Astrocyte (in vitro differentiated cells and primary cell): Measurements from ENCODE around the gene PTPN3. TPM values are rescaled to one million over a fixed set of nuclear protein-coding genes. Genes with fewer than 3 reads are reported as not detected.
A peak's percentile ranks its signal among the peaks of the same experiment; 100 is the strongest.

Experiments used
- DNase-seq: peaks from one replicate; pipeline ENCODE4 v3.0.0-alpha.2; 2010; ENCODE audit warnings: low read depth
- FAIRE-seq: peaks from 2 replicates; lab custom pipeline; 2011; peaks lifted over from hg19 to GRCh38; lab: Jason Lieb, UNC
- H2AFZ ChIP-seq: 2 replicates; pipeline ENCODE4 v1.6.0; 2012; ENCODE audit warnings: low read depth, low read length, inconsistent platforms
- H3K27ac ChIP-seq: 2 replicates; pipeline ENCODE4 v1.5.1; 2011; ENCODE audit warnings: low read depth, low read length, inconsistent platforms
- H3K27me3 ChIP-seq: 2 replicates; pipeline ENCODE4 v1.6.0; 2011; ENCODE audit warnings: low read length, inconsistent platforms; ENCODE audit not compliant: insufficient read depth
- H3K36me3 ChIP-seq: 2 replicates; pipeline ENCODE4 v1.5.1; 2011; ENCODE audit warnings: low read length, inconsistent platforms; ENCODE audit not compliant: insufficient read depth
- H3K4me1 ChIP-seq: 2 replicates; pipeline ENCODE4 v1.5.1; 2011; ENCODE audit warnings: low read length, inconsistent platforms; ENCODE audit not compliant: insufficient read depth
- H3K4me2 ChIP-seq: 2 replicates; pipeline ENCODE4 v1.6.0; 2012; ENCODE audit warnings: low read length, inconsistent platforms
- H3K4me3 ChIP-seq: 2 replicates; pipeline ENCODE4 v1.5.1; 2011; ENCODE audit warnings: low read depth, mild to moderate bottlenecking, low read length, inconsistent platforms; ENCODE audit not compliant: insufficient read depth
- H3K79me2 ChIP-seq: 2 replicates; pipeline ENCODE4 v1.6.0; 2012; ENCODE audit warnings: mild to moderate bottlenecking, low read length, inconsistent platforms; ENCODE audit not compliant: insufficient read depth
- H3K9ac ChIP-seq: 2 replicates; pipeline ENCODE4 v1.6.0; 2012; ENCODE audit warnings: mild to moderate bottlenecking, low read length, inconsistent platforms
- H3K9me3 ChIP-seq: 2 replicates; pipeline ENCODE4 v1.5.1; 2012; ENCODE audit warnings: low read depth, mild to moderate bottlenecking, low read length, inconsistent platforms; ENCODE audit not compliant: insufficient read depth
- H4K20me1 ChIP-seq: 2 replicates; pipeline ENCODE4 v1.6.0; 2012; ENCODE audit warnings: low read length, inconsistent platforms; ENCODE audit not compliant: insufficient read depth
- H3K27ac Mint-ChIP-seq: one replicate; pipeline ENCODE4 v1.8.0; 2021; ENCODE audit warnings: mild to moderate bottlenecking, mixed read lengths; ENCODE audit not compliant: unreplicated experiment
- H3K27me3 Mint-ChIP-seq: one replicate; pipeline ENCODE4 v1.8.0; 2021; ENCODE audit warnings: low read depth, mixed read lengths; ENCODE audit not compliant: unreplicated experiment
- H3K36me3 Mint-ChIP-seq: one replicate; pipeline ENCODE4 v1.8.0; 2021; ENCODE audit warnings: low read depth, mixed read lengths; ENCODE audit not compliant: unreplicated experiment
- H3K4me1 Mint-ChIP-seq: one replicate; pipeline ENCODE4 v1.8.0; 2021; ENCODE audit warnings: low read depth, mixed read lengths; ENCODE audit not compliant: unreplicated experiment
- H3K4me3 Mint-ChIP-seq: one replicate; pipeline ENCODE4 v1.8.0; 2021; ENCODE audit warnings: mild to moderate bottlenecking, moderate library complexity, mixed read lengths; ENCODE audit not compliant: unreplicated experiment
- H3K9me3 Mint-ChIP-seq: one replicate; pipeline ENCODE4 v1.8.0; 2021; ENCODE audit warnings: mild to moderate bottlenecking, mixed read lengths; ENCODE audit not compliant: unreplicated experiment
- CTCF ChIP-seq: IDR thresholded peaks from 2 replicates; pipeline ENCODE4 v1.5.1; 2011; ENCODE audit warnings: low read depth, mild to moderate bottlenecking, inconsistent platforms, low read length, moderate library complexity; ENCODE audit not compliant: insufficient read depth
- EZH2 ChIP-seq: IDR thresholded peaks from 2 replicates; pipeline ENCODE4 v1.6.1; 2012; ENCODE audit warnings: mild to moderate bottlenecking, low read length, inconsistent platforms; ENCODE audit not compliant: insufficient read depth
- total RNA-seq: library from RNA; stranded (reverse); gene quantifications from 2 replicates; pipeline ENCODE4 v1.2.1, GENCODE V29; 2021

Gene PTPN3
- total RNA-seq, 1 donor from 2014 or later: 1.1 TPM

GRCh38 chr9:109382182-109382581, 115.9 kb downstream of the PTPN3 start:
- Histone ChIP-seq H3K9ac (no peak overlapping the region), H3K4me3 (no peak overlapping the region), H3K27me3 (no peaks in the 10 kb centered on the region), H3K27ac (no peak overlapping the region), H3K36me3 (no peaks in the 10 kb centered on the region), H3K9me3 (no peaks in the 10 kb centered on the region), H3K79me2 (no peaks in the 10 kb centered on the region), H2AFZ (no peak overlapping the region), H3K4me2 (no peak overlapping the region), H4K20me1 (no peaks in the 10 kb centered on the region), H3K4me1 (peaks cover 14% of the 10 kb centered on the region)
- peaks cover 15% of the 10 kb centered on the region for H3K4me1 Mint-ChIP-seq
- peaks cover 8% of the 10 kb centered on the region for H3K36me3 Mint-ChIP-seq
- H3K9me3 Mint-ChIP-seq: peaks cover 8% of the 10 kb centered on the region
- H3K27me3 Mint-ChIP-seq: peaks cover 14% of the 10 kb centered on the region
- no peak overlapping the region for H3K27ac Mint-ChIP-seq
- H3K4me3 Mint-ChIP-seq: no peak overlapping the region
- FAIRE-seq (no peak), DNase-seq (no peak)
- no peak for TF ChIP-seq EZH2
- TF ChIP-seq CTCF: no peak

GRCh38 chr9:109381011-109381729, 116.9 kb downstream of the PTPN3 start:
- peak overlapping the region; percentile 50 for H3K27ac Mint-ChIP-seq
- Histone ChIP-seq H3K27ac (no peak overlapping the region), H3K4me3 (no peak overlapping the region), H3K9me3 (no peaks in the 10 kb centered on the region), H2AFZ (no peak overlapping the region), H3K4me2 (peak overlapping the region; percentile 21), H3K9ac (no peak overlapping the region), H3K36me3 (no peaks in the 10 kb centered on the region), H3K79me2 (no peaks in the 10 kb centered on the region), H4K20me1 (no peaks in the 10 kb centered on the region), H3K4me1 (peaks cover 14% of the 10 kb centered on the region), H3K27me3 (no peaks in the 10 kb centered on the region)
- peaks cover 8% of the 10 kb centered on the region for H3K9me3 Mint-ChIP-seq
- peaks cover 4% of the 10 kb centered on the region for H3K27me3 Mint-ChIP-seq
- FAIRE-seq (no peak), DNase-seq (peak; percentile 59)
- H3K36me3 Mint-ChIP-seq: peaks cover 2% of the 10 kb centered on the region
- TF ChIP-seq CTCF (no peak), EZH2 (no peak)
- H3K4me3 Mint-ChIP-seq: no peak overlapping the region
- peaks cover 15% of the 10 kb centered on the region for H3K4me1 Mint-ChIP-seq

- Mint-ChIP-seq H3K27ac (no peak overlapping the region), H3K36me3 (peaks cover 2% of the 10 kb centered on the region), H3K4me3 (no peak overlapping the region), H3K27me3 (peaks cover 6% of the 10 kb centered on the region), H3K9me3 (peaks cover 5% of the 10 kb centered on the region), H3K4me1 (peaks cover 15% of the 10 kb centered on the region)
- Histone ChIP-seq H3K4me1 (peaks cover 14% of the 10 kb centered on the region), H3K4me2 (no peak overlapping the region), H3K9ac (no peak overlapping the region), H3K36me3 (no peaks in the 10 kb centered on the region), H3K79me2 (no peaks in the 10 kb centered on the region), H4K20me1 (no peaks in the 10 kb centered on the region), H3K27me3 (peaks cover 2% of the 10 kb centered on the region), H2AFZ (no peak overlapping the region), H3K9me3 (no peaks in the 10 kb centered on the region), H3K27ac (no peak overlapping the region), H3K4me3 (no peak overlapping the region)
- TF ChIP-seq EZH2: no peak
- no peak for TF ChIP-seq CTCF
- no peak for DNase-seq
- no peak for FAIRE-seq
These were observed 118.6 kb downstream of the PTPN3 start for GRCh38 chr9:109379513-109379912.
